CD4-positive, alpha-beta T cell treated with Interferon alpha-2 for 1 hour (primary cell): ENCODE measurements around the gene PPM1G.

Source experiments
- DNase-seq, 2 donors: peaks; one replicate each; pipeline ENCODE4 v3.0.0-alpha.2; 2020 to 2022

PPM1G gene

DNA sequence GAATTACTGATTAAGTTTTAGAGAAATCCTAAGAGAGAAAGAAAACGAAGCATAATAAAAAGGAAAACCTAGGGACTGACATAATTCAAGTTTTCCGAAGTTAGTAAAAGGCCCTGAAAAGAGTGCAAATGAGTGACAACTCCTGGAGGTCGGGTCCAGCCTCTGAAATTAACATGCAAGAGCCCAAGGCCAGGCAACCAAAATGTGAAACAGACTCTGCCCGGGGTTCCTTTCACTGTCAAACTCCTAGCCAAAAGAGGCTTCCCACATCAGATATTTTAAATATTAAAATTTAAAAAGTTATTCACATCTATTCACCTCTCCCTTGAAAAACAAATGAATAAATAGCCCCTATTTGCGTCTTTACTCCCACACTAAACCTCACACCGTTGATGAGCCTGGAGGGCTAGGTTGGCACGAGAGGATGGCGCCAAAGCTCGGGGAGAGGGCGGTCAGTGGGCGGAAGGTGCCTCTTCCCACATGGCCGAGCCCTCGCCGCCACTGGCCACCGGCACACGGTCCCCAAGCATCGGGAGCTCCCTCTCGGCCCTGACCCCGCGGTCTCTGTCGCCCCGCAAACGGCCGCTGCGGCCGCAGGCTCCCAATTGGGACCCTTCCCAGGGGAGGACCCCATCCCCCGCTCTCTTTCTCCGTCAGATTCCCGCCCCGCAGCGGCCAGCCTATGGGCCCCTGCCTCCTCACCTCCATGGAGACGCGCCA, 630 bp downstream of the PPM1G start:
- no peak for DNase-seq

DNA sequence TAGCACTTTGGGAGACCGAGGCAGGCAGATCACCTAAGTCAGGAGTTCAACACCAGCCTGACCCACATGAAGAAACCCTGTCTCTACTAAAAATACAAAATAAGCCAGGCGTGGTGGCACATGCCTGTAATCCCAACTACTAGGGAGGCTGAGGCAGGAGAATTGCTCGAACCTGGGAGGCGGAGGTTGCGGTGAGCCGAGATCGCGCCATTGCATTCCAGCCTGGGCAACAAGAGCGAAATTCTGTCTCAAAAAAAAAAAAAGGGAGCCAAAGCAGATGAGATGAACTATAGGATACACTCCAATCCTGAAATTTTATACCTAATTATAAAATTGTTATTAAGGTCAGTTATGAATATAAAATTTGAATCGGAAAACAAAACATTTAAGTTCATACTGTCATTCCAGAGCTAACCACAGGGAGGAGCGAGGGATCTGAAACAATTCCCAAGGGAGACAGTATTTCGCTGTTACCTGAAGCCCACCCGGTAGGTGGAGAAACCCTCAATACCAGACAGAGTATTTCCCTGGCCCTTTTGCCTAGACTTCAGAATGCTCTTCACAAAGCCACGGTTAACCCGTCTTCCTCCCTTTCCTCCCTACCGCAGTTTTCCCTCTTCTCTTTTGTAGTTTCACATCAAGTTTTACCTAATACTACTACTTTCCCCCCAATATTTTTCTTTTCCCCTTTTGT, 1.4 kb downstream of the PPM1G start:
- DNase-seq, result no peak

DNA sequence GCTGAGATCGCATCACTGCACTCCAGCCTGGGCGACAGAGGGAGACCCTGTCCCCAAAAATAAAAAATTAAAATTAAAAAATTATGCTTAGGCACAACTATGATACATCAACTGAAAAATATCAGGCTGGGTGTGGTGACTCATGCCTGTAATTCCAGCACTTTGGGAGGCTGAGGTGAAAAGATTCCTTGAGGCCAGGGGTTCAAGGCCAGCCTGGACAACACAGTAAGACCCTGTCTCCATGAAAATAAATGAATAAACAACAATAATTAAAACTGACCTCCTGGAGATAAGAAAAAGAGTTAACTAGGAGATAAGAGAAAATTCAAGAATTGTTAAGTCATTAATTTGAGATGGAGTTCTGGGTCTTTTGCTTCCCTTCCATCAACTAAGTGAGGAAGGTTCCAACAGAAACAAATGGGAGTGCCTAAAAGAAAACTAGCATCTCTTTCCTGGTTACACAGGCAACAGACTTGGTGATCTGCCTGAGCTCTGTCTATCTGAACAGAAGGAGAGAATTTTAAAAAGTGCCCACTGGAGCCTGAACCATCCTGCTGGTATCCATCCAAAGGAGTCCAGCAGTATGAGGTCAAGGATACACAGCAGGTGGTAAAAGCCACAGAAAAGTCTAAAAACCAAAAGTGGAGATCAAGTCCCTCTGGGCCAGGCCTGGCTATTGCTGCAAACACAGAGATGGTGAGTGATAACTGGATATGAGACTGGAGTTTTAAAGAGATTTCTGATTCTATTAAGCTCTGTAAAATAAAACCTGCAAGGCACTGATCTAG, 8.8 kb downstream of the PPM1G start:
- no peak for DNase-seq

DNA sequence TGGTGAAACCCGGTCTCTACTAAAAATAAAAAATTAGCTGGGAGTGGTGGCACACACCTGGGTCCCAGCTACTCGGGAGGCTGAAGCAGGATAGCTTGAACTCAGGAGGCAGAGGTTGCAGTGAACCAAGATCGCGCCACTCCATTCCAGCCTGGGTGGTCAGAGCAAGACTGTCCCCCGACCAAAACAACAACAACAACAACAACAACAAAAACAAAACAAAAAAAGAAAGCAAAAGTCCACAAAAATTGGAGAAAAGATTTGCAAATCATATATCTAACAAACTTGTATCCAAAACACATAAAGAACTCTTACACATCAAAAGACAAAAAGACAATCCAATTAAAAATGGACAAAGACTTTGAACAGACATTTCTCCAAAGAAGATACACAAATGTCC, 10.4 kb downstream of the PPM1G start:
- no peak for DNase-seq

DNA sequence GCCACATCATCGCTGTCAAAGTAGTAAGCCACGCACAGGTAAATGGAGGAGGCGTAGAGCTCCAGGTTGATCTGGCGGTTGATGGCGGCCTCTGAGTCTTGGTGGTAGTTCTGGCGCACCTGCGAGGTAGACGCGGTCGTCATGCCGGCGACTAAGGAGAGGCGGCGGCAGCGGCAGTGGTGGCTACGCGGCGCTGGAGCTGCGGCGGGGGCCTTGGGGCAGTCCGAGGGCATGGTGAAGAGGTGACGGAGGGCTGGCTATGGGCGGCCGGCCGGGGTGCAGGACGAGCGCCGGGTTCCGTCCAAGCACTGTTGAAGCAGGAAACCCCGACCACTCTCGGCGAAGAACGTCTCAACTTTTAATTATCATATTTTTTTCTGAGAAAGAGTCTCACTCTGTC, 16.2 kb downstream of the PPM1G start:
- DNase-seq, result no peak

DNA sequence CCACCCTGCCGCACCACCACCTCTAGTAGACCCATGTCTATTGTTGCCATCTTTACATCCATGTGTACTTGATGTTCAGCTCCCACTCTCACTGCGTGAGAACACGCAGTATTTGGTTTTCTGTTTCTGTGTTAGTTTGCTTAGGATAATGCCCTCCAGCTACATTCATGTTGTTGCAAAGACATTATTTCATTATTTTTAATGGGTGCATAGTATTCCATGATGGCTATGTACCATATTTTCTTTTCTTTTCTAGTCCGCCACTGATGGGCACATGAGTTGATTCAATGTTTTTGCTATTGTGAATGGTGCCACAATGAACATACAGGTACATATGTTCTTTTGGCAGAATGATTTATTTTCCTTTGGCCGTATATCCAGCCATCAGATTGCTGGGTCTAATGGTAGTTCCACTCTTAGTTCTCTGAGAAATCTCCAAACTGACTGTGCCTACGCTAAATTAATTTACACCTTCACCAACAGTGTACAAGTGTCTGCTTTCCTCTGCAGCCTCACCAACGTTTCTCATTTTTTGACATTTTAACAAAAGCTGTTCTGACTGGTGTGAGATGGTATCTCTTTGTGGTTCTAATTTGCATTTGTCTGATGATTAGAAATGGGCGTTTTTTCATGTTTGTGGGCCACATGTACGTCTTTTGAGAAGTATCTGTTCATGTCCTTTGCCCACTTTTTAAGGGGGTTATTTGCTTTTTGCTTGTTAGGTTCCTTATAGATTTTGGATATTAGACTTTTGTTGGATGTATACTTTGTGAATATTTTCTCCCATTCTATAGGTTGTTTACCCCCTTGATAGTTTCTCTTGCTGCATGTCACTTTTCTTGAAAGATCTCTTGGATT, 18.3 kb downstream of the PPM1G start:
- peak in 1 of 2 donors; percentile 75 for DNase-seq

DNA sequence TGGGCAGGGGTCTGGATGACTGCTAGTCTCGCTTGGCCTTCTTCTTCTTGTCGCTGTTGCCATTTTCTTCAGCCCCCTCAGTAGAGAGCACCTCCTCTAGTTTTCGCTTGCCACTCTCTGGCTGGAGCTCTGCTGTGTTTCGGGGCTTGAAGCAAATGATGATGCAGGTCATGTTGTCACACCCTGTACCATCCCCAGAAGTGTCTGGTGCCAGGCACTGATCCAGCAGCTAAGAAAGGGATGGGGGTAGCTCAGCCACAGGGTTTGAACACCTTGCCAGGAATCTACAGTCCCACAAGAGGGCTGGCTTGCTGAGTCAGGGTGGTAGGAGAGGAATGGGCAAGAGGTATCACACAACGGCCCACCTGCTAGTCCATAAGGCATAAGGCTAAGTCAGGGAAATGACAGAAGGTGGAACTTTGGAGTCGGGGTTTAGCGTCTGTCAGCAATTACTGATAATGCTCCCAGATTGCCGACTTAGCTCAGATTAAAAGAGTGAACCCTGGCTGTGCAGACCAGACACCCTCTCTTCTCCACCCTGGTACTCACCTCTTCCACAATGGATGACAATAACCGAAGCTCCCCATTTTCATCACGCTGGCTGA, 27.7 kb downstream of the PPM1G start:
- no peak for DNase-seq

DNA sequence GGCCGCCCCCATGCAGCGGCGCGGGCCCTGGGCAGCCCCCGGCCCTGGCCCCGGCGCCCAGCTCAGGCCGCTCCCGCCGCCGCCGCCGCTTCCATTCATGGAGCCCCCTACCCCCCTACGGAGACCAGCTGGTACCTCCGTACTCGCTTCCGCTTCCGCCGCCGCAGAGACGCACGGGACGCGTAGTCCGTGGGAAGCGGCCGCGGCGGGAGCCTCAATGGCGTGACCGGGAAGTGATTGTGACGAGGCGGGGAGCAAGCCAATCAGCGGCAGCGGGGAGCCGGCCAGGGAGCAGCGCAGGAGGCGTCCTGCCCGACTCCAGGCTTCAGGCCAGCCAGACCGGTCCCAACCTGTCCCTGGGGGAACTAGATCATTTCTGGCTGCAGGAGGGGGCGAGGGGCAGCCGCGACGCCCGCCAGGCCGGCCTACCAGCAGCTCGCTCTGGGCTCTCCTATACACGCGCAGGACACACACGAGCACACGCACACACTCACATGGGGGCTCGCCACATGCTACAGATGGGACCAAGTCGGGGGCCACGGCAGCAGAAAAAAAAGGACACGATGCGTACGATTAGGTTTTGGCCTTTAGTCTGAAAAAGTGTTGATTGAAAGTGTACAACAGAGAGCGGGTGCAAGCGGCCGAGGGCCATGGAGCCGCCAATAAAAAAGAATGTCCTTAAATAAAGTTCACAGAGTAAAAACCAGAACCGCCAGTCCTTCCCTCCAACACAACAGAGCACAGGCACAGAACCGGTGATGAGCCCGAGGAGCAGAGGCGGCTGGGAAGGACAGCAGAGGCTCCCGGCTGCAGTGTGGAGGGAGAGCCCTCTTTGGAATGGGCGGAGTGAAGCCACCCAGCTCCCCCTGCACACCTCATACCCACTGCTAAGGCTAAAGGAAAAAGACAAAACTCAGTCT, 28.5 kb downstream of the PPM1G start, which contains the start of gene ZNF513:
Gene ZNF513, minus strand, starts transcription at position 109 of the 920 bp plus-strand sequence. CDS start 208 bp downstream, outside the sequence.
- DNase-seq, result peak; percentile 88 to 91

DNA sequence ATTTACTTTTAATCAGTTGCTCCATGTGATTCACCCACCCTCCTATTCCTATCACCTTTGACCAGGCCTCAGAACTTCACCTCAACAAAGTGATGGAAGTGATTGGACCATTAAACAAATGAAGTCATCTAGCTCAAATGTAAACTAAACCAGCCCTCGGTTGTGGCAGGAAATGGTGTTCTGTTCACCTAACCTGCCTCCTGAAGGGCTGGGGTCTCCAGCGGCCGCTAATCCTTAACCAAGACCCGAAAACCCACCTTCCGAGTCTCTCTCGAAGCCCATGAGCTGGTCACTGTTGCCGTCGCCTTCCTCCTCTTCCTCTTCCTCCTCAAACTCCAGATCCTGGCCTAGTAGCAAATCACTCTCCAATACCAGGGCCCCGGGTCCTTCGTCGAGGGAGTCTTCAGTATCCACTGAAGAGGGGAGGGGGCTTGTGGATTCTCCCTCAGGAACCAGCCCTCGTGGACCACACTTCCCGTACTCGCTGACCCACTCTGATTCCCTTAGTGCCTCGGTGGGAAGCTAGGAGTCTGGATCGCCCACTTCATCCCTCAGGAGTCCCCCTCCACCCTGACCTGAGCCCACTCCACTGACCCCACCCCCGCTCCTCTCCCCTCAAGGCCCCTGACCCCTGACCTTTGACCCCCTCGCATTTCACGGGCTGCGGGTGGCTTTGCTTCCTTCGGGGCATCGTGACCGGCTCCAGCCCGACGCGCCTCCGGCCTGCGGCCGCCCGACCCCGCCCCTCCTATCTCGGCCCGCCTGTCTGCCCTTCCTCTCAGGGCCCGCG, 29.4 kb downstream of the PPM1G start:
- DNase-seq, result peak; percentile 53 to 58

DNA sequence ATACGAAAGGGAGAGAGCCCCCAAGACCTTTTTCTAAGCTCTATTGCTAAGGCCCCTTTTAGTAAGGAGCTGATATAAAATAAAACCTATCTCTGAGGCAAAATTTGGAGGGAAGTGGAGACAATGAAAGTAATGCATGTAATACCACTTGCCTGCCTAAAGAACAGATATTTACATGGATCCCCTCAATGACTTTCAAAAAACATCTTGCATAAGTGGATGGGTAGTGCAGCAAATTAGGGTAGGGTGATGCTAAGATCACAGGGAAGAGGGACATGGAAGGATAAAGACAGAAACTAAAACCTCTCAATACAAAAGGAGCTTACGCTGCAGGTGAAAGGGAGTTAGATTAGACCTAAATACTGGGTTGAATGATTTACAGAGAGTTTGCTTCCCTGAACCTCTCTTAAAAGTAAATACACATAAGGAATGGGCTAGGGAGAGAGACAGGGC, 30.0 kb downstream of the PPM1G start:
- no peak for DNase-seq

DNA sequence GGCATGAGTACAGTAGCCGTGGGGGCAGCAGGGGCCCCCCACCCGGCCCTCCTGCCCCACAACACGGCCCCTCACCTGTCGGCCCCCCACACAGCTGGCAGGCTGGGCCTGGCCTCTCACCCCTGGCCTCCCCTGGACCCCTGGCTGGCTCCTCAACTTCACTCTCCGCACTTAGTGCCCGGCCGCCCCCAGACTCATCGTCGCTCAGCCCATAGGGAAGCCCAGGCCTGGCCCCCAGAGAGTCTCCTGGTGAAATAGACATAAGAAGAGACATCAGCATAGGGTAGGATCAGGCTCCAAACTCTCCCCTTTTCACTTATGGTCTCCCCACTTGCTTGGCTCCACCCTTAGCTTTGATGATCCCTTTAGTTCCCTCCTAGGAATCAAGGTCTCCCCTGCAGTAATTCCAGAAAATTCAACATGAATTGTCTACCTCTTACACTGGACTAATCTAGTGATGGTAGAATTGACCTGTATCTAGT, 30.5 kb downstream of the PPM1G start:
- DNase-seq, result no peak

DNA sequence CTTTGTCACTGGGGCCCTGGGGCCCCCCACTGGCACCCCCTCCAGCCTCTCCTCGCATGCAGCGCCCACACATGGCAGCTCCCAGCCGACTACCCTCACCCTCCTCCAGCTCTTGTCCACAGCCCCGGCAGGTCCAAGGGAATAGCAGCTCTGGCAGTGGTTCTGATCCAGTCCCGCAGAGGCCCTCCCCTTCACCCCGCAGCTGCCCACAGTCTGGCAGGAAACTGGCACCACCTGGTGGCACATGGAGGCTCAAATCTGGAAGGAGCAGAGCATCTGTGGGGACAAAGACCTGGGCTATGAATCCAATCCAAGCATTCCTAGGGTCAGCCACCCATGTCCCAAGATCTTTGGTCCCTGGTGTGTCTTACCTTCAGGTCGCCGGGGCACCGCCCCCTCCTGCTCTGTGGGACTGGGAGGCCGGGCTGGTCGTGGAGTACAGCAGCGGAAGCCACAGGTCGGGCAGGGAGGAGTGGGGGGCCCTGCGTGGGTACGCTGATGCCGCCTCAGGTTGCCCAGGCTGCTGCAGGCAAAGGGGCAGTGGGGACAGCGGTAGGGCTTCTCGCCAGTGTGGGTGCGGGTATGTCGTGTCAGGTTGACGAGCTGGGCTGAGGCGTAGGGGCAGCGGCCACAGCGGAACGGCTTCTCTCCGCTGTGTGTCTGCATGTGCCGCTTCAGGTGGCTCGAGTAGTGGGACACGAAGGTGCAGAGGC, 31.1 kb downstream of the PPM1G start:
- DNase-seq, result peak in 1 of 2 donors; percentile 22

DNA sequence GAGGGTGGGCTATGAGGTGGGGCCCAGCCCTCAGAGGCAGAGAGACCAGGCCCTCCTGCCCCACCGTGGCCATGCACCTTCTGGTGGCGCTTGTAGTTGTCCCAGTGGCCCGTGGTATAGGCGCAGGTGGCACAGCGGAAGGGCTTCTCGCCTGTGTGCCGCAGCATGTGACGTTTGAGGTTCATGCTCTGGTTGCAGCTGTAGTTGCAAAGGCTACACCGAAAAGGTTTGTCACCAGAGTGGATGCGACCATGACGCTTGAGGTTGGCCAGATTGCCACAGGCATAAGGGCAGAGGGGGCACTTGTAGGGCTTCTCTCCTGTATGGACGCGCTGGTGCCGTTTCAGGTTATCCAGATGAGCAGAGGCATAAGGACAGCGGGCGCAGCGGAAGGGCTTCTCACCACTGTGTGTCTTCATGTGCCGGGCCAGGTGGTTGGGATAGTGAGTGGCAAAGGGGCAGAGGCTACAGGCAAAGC, 31.7 kb downstream of the PPM1G start:
- no peak for DNase-seq

DNA sequence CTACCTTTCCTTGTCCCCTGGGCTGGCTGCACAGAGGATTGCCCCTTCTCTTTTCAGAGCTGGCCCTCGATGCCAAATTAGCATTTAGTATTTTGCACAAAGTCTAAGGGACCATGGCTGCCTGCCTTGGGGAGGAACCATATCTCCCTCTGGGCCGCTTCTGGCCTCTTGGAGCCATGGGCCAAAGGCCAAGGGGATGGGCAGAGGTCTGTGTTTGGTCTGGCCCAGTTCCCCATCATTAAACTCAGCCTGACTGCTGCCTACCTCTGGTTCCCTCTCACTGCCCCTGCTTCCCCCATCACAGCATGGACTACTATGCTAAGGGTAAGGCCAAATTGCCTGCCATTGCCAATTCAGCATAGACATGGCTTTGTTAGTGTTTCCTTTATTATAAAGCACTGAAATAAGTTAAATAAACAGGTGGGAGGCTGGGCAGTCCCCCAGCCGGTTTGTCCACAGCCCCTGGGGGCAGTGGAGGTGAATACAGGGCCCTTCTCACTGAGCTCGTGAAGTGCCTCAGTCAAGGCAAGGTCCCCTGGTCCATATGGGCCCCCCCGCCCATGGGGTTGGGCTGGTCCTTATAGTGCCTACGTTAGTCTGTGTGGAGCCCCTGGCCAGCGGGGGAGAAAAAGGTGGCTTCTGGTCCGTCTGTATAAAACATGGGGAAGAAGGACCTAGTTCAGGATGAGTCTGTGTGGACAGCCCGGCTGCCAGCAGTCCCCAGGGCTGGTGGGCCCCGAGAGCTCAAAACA, 32.3 kb downstream of the PPM1G start:
- DNase-seq, result no peak

DNA sequence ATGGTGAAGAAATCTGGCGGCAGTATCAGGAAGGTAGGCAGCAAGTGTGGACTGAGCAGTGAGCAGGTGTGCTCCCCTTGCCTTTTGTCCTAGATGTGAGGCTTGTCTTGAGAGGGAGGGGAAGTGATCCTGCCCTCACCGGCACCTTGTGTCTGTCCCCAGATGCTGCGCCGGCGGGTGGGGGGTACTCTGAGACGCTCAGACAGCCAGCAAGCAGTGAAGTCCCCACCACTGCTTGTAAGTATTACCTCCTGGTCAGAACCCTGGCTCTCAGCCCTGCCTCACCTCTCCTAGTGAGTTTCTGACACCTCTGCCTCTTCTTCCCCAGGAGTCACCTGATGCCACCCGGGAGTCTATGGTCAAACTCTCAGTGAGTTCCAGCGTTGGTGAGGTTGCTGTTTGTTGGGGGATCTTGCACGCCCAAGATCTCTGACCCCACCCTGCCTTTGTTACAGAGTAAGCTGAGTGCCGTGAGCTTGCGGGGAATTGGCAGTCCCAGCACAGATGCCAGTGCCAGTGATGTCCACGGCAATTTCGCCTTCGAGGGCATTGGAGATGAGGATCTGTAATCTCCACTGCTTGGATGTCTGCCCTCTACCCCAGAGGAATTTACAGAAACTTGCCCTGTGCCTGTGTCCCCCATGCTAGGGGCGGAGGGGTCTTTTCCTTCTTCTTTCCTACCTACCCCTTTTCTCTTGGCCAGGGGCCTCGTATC, 33.1 kb downstream of the PPM1G start:
- no peak for DNase-seq

DNA sequence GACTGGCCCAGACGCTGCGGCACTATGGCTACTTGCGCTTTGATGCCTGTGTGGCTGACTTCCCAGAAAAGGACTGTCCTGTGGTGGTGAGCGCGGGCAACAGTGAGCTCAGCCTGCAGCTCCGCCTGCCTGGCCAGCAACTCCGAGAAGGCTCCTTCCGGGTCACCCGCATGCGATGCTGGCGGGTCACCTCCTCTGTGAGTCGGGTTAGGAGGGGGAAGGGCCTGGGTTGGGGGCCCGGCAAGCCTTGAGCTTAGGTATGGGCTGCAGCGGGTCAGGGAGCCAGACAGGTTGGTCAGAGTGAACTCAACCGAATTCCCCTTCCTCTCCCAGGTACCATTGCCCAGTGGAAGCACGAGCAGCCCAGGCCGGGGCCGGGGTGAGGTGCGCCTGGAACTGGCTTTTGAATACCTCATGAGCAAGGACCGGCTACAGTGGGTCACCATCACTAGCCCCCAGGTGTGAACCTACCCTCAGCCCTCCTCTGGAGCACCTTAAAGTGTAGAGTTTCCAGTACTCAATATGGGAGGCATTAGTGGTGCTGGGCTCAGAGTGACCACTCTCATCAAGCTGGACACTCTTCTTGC, 33.8 kb downstream of the PPM1G start:
- DNase-seq, result no peak

DNA sequence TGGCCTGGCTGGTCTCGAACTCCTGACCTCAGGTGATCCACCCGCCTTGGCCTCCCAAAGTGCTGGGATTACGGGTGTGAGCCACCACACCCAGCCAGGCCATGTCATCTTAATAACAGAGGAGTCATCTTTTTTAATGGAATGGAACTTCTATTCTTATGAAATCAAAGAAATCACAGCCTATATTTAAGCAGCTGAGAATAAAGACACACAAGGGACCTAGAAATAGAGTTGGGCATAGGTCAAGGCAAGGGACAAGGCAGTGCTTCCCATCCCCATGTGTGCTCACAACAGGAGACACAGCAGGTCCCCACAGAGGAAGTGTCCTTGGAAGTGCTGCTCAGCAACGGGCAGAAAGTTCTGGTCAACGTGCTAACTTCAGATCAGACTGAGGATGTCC, 35.8 kb downstream of the PPM1G start:
- DNase-seq, result no peak
